Neural crest cell (in vitro differentiated cells): Measurements from ENCODE around the gene CLEC11A. TPM values are rescaled to one million over a fixed set of nuclear protein-coding genes. Genes with fewer than 3 reads are reported as not detected.

Experiments
- DNase-seq: peaks from one replicate; pipeline ENCODE4 v3.0.0; 2021; ENCODE audit warnings: low read depth, mixed read lengths, low spot score
- H3K27ac Mint-ChIP-seq: one replicate; pipeline ENCODE4 v1.8.0; 2021; ENCODE audit warnings: mild to moderate bottlenecking, mixed read lengths; ENCODE audit not compliant: unreplicated experiment
- H3K27me3 Mint-ChIP-seq: 2 replicates; pipeline ENCODE4 v1.8.0; 2021; ENCODE audit warnings: low read depth, mild to moderate bottlenecking, mixed read lengths
- H3K36me3 Mint-ChIP-seq: 2 replicates; pipeline ENCODE4 v1.8.0; 2021; ENCODE audit warnings: low read depth, mild to moderate bottlenecking, mixed read lengths
- H3K4me1 Mint-ChIP-seq: 2 replicates; pipeline ENCODE4 v1.8.0; 2021; ENCODE audit warnings: mixed read lengths
- H3K4me3 Mint-ChIP-seq: one replicate; pipeline ENCODE4 v1.8.0; 2021; ENCODE audit warnings: mild to moderate bottlenecking, mixed read lengths
- H3K9me3 Mint-ChIP-seq: 2 replicates; pipeline ENCODE4 v1.8.0; 2021; ENCODE audit warnings: mixed read lengths
- total RNA-seq: library from RNA; stranded (reverse); gene quantifications from 2 replicates; pipeline ENCODE4 v1.2.1, GENCODE V29; 2021
- TF ChIP-seq, protein P1 (sequence below): fragments of 200-600 bp; sonication (generic); conservative IDR thresholded peaks from 2 replicates; pipeline ENCODE4 v1.5.0; 2021; ENCODE audit warnings: antibody characterized with exemption, mild to moderate bottlenecking

Gene CLEC11A
- total RNA-seq, 1 donor from 2014 or later = 7.9 TPM

DNA sequence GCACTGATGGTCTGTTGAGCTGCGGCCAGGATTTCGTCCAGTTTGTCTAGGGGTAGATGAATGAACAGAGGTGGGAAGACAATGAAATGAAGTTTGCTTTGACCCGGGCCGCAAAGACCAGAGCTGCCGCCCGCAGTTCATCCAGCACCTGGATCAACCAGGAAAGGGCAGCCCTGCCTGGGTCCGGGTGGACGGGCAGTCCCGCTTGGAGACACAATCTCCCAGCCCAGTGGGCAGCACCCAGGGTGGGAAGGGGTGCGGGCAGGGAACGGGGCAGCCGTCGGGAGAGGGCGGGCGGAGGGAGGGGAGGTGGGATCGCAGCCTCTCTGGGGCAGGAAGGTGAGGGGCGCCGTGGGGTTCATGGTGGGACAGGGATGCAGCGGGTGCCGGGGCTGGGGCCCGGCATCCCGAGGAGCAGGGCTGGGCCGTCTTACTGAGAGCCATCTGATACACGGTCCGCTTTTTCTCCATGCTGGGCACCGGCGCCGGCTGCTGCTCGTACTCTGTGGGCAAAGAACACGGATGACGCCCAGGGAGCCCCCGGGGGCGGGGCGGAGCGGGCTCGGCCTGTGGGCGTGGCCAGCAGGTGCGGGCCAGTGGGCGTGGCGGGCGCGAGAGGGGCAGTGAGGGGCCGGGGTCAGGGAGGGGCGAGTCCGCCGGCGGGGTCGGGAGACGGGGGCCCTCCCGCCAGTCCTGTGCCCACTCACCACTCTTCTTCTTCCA is 36.7 kb upstream of the CLEC11A start:
- Mint-ChIP-seq H3K36me3 (peaks cover 3% of the 10 kb centered on the region), H3K9me3 (no peaks in the 10 kb centered on the region), H3K4me3 (no peak overlapping the region), H3K27ac (no peak overlapping the region), H3K27me3 (peaks cover 92% of the 10 kb centered on the region), H3K4me1 (no peaks in the 10 kb centered on the region)
- TF ChIP-seq, protein P1, sequence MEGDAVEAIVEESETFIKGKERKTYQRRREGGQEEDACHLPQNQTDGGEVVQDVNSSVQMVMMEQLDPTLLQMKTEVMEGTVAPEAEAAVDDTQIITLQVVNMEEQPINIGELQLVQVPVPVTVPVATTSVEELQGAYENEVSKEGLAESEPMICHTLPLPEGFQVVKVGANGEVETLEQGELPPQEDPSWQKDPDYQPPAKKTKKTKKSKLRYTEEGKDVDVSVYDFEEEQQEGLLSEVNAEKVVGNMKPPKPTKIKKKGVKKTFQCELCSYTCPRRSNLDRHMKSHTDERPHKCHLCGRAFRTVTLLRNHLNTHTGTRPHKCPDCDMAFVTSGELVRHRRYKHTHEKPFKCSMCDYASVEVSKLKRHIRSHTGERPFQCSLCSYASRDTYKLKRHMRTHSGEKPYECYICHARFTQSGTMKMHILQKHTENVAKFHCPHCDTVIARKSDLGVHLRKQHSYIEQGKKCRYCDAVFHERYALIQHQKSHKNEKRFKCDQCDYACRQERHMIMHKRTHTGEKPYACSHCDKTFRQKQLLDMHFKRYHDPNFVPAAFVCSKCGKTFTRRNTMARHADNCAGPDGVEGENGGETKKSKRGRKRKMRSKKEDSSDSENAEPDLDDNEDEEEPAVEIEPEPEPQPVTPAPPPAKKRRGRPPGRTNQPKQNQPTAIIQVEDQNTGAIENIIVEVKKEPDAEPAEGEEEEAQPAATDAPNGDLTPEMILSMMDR = no peak
- no peak for DNase-seq

DNA sequence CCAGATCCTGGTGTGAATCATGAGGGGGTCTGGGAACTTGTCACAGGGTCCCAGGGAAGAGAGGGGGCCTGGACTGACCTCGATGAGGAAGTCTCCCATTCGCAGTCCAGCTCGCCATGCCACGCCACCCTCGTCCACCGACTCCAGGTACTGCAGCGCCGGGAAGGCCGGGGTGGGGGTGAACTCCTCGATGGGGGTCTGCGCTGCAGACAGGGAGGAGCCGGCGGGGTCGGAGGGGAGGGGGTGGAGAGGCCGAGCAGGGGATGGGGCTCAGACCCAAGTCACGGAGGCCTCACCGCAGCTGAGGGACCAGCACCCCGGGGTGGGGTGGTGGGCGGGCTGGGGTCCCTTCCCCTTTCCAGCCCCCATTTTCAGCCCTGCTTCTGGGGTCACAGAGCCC is 34.4 kb upstream of the CLEC11A start:
- peaks cover 93% of the 10 kb centered on the region for H3K27me3 Mint-ChIP-seq
- H3K4me1 Mint-ChIP-seq = no peaks in the 10 kb centered on the region
- H3K27ac Mint-ChIP-seq = no peak overlapping the region

DNA sequence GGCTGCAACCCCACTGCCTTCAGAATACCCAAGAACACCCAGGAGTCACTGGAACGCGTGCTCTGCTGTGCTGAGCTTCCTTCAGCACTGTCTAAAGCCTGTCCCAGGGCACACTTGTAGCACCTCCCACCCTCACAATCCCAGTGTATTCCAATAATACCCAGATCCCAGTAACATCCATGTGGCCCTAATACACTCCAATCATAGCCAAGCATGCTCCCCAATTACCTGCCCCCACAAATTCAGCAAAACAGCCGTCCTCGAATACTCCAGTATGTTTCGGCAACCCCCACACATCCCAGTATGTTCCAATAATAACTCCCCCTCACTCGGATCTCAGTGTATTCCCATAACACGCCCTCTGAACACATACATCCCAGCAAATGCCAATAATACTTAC is 32.7 kb upstream of the CLEC11A start:
- DNase-seq = no peak
- Mint-ChIP-seq H3K36me3 (peaks cover 3% of the 10 kb centered on the region), H3K27ac (no peak overlapping the region), H3K27me3 (peaks cover 86% of the 10 kb centered on the region), H3K4me3 (no peak overlapping the region), H3K4me1 (no peaks in the 10 kb centered on the region), H3K9me3 (no peaks in the 10 kb centered on the region)
- TF ChIP-seq, protein P1 = no peak

More for the DNA sequence above, 34.4 kb upstream of the CLEC11A start:
- peaks cover 3% of the 10 kb centered on the region for H3K36me3 Mint-ChIP-seq
- TF ChIP-seq, protein P1 = no peak
- no peaks in the 10 kb centered on the region for H3K9me3 Mint-ChIP-seq
- no peak for DNase-seq
- H3K4me3 Mint-ChIP-seq = no peak overlapping the region

DNA sequence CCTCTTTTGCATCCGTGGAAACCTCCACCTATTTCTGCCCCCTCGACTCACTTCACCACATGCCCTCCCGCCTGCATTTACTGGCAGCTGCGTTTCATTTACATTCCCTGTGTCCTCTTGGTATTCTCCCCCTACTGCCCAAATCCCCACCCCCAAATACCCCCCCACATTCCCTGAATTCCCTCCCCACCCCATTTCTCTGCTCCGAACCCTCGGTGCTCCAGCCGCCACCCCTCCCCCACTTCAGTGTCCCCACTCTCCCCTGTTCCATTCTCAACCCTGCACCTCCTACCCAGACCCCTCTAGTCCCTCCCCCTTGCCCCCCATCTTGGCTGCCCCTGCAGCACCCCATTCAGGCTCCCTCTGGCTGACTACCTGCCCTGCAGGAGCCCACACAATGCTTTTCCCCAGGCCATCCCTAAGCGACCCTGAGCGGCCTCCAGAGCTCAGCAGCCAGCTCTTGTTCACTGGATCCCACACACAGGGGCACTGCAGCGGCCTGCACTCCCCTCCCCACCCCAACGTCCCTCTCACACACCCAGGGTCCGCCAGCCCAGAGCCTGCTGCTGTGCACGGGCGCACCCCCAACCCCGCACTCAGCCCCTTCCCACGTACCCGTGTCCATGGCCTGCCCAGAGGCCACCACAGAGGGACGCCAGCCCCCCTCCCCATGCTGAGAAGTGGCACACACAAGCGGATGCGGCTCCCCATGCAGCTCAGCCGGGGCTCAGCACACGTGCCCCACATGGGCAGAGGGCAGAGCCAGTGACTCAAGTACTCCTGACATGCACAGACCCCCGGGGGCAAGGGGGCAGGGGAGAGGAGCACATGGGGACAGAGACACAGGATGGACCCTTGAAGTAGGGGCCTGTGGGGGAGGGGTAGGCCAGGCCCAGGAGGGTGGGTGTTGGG is 29.8 kb upstream of the CLEC11A start:
- TF ChIP-seq, protein P1 = no peak
- H3K27ac Mint-ChIP-seq = no peak overlapping the region
- H3K4me3 Mint-ChIP-seq = no peak overlapping the region
- no peaks in the 10 kb centered on the region for H3K36me3 Mint-ChIP-seq
- H3K27me3 Mint-ChIP-seq = peaks cover 91% of the 10 kb centered on the region
- no peaks in the 10 kb centered on the region for H3K9me3 Mint-ChIP-seq
- no peaks in the 10 kb centered on the region for H3K4me1 Mint-ChIP-seq
- DNase-seq = no peak

DNA sequence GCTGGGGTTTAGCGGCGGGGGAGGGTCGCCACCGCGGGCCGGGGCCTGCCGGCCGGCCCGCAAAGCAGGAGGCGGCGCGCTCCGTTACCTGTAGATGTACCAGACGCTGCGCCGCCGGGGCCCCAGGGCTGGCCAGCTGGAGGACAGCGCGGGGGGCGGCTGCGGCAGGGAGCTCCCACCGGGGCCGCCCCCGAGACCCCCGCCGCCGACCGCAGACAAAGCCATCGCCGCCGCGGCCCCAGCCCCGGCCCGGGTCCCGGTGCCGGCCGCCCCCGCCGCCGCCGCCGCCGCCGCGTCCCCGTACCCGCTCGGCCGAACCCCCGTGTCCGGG is 28.4 kb upstream of the CLEC11A start:
- Mint-ChIP-seq H3K36me3 (no peaks in the 10 kb centered on the region), H3K27me3 (peaks cover 92% of the 10 kb centered on the region), H3K4me1 (no peaks in the 10 kb centered on the region), H3K27ac (no peak overlapping the region), H3K9me3 (no peaks in the 10 kb centered on the region), H3K4me3 (no peak overlapping the region)
- no peak for DNase-seq
- TF ChIP-seq, protein P1 = no peak
